Cerebellar cortex (tissue), 1 donor: ENCODE results near the gene LRBA.
A peak's percentile ranks its signal among the peaks of the same experiment; 100 is the strongest.

Experiments
- DNase-seq: peaks from one replicate; pipeline ENCODE4 v3.0.0-alpha.2; 2015; ENCODE audit warnings: low spot score

Gene LRBA

DNA sequence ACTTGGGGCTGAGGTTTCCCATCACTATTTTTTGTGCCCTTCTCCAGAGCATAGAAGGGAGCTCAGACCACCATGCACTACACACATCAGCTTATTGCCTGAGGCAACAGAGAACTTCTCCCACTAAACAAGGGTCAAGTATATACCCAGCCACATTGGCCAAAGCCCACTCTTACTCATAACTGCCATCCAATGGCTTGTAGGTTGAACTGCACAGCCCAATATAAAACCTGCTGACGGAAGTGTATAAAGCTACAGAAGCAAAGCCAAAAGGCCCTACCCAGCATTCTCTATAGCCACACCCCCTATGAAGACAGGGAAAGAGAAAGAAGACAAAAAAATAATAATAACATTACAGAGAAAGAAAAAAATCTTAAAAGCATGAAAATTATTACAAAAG is 139.7 kb downstream of the LRBA start:
- DNase-seq, result no peak

DNA sequence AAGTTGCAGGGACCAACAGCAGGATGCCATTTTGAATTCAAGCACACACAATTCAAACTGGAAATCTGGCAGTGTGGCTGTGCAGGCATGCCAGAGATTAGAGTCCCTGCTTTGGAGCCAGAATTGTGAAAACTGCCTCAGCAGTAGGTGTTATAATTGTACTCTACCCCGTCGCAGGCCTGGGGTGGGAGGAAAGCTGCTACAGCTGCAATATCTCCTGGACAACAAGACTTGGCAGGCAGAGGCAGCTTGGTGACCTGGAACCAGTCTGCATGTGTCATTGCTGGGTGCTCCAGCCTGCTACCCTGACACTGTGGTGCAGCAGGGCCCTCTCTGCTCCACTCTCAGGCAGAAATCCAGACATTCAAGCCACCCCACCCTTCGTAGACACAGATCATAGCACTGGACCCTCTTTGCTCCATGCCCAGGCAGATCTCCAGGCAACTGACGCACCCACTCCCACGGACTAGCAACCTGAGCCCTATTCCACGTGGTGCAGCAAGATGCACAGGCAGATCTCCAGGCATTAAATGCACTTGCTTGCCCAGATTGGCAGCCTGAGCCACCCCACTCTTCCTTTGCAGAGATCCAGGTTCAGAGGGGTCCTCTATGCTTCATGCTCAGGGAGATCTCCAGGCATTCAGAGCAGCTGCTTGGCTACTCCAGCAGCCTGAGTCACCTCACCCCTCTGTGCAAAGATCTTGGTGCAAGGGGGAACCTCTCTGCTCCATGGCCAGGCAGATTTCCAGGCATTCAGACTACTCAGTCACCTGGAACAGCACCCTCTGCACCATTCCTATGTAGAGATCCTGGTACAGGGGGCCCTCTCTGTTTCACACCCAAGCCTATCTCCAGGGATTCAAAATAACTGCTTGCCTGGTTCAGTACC is 140.5 kb downstream of the LRBA start:
- peak; percentile 46 for DNase-seq

DNA sequence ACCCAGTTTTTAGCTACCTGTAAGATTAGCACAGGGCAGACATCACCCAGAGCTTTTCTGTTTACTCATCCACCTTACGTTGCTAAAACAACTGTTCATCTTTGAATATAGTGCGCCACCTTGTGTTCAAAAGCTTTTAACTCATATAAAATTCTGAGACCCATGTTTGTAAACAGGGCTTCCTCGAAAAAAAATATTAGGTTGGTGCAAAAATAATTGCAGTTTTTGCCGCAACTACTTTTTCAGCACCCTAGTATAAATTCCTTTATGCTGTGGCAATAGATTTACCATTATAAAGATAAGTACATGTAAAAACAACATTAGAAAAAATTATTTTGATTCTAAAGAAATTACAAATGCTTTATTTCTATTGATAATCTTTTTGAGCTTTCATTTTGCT is 147.9 kb downstream of the LRBA start:
- peak; percentile 90 for DNase-seq

DNA sequence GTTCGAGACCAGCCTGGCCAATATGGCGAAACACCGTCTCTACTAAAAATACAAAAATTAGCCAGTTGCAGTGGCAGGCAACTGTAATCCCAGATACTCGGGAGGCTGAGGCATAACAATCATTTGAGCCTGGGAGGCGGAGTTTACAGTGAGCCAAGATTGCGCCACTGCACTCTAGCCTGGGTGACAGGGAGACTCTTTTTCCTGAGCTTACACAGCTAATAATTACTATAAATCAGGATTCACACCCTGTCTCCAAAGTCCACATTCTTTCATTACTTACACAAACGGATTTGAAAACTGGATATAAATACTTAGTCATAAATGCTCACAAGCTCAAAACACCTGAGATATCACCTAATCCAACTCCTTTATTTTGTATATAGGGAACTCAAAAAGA is 151.6 kb downstream of the LRBA start:
- no peak for DNase-seq

DNA sequence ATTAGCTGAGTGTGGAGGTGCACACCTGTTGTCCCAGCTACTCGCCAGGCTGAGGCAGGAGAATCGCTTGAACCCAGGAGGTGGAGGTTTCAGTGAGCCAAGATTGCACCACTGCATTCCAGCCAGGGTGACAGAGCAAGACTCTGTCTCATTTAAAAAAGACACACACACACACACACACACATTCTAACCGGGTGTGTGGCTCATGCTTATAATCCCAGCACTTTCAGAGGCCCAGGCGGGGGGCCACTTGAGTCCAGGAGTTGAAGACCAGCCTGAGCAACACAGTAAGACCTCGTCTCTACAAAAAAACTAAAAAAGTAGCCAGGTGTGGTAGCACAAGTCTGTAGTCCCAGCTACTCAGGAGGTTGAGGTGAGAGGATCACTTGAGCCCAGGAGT is 152.3 kb downstream of the LRBA start:
- DNase-seq, result no peak

DNA sequence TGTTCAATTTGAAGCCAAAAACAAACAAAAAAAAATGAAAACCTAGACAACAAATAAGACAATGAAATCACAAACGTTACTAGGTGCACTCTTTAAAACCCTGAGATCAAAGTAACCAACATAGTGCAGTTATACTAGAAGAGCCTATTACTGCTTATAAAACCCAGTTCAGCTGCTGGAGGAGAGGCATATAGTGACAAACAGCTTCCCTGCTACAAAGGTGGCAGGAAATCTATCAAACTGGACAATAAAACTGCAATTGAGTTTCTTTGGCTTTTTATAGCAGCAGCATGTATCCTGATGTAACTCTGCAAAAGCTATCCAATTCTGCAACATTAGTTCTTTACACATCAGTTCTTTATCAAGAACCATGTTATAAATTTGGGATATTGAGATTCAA is 155.6 kb downstream of the LRBA start:
- DNase-seq, result no peak

DNA sequence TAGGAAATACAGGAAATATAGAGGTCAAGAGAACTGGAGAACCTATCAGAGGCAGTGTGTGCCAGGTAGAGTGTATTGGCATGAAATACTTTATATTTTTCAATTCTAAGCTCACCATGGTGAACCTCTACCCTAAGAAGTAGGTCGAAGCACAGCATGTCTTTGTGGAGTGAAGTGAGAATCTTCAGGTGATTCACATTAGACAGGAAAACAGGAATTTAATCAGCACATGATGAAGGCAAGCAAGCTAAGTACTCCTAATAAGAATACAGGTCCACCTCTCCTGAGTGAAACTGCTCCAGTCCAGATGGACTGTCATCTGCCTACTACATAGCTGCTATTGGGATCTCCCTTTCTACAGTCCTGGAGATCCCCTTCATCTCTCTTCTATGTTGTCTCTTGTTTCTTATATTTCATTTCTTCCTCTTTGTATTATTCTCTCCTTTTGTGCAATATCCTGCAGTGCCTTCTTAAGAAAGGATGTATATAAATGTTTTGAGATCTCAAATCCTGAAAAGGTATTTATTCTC is 159.0 kb downstream of the LRBA start:
- DNase-seq, result peak; percentile 64

DNA sequence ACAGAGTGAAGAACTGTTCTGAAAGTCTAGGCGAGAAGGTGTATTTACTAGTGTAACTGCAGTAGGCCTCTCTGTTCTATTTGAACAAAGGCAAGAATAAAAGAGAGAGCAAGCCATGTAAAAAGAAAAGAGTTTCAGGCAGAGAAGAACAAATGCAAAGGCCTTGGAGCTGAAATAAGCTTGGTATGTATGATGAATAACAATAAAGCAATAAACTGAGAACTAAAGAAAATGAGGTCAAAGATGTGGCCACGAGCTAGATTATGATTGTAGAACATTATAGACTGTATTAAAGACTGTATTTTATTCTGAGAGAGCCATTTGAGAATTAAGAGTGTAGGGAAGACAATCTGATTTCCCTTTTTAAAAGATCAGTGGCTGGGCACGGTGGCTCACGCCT is 160.5 kb downstream of the LRBA start:
- DNase-seq, result no peak

DNA sequence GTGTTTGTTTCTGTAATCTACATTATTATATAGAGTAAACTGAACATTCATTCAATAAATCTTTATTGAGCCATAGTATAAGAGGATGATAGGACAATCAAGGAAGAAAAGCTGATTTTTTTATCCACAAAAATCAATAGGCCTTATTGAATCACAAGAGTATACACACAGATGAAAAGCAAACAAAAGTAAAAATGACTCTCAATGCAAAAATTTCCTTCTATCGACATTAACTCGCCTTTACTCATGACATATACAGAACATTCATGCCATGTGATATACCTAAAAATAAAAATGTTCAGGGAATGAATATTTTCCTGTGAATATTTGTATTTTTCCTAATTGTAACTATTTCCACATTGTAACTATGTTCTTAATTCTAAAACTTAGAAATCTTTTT is 161.2 kb downstream of the LRBA start:
- DNase-seq, result no peak

DNA sequence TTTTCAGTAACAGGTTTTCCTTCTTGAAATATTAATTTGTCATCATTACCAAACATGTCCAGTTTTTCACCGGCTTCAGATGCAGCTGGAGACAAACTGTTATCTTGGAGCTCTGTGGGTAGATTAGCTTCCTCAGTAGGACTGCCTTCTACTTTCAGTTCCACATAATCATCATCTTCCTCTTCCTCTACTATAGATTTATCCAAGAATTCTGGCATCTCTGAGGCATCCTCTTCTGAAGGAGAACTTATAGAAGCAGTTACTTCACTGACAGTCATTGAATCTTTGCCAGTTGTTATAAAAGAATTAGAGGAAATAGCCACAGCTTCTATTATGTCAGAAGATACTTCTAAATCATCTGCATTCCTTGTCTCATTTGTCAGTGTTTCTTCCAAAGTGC is 162.9 kb downstream of the LRBA start:
- DNase-seq, result no peak

DNA sequence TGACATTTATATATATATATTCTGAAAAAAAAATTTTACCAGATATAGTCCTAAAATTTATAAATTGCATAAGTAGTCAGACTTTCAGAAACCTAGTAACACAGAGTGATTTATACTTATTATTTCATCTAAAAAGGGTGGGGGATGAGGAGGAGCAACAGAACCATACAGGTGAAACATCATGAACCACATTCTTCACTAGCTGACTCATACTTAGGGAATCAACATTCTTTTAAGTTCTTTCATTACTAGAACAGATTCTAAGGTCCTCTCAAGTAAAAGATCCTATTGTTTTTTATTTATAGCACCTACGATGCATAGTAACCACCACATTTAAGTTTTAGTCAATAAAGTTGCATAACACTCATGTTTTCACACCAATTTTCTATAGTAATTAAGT is 166.1 kb downstream of the LRBA start:
- no peak for DNase-seq

DNA sequence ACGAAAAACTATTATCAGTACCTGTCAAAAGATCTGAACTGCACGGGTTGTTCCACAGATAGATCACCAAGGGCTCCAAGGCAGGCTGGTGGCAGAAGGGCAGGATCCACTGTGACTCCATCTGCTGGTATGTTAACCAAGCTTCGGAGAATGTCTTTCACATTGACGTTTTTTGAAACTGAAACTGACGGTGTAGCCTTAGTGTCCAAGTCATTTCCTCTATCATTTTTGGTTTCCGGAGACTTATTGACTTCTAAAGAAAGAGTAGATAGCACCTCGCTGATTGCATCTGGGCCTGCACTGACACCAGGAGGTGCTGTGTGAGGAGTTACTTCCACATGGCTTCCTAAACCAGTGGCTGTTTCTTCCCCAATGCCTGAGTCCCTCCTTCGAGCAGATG is 186.9 kb downstream of the LRBA start:
- no peak for DNase-seq

DNA sequence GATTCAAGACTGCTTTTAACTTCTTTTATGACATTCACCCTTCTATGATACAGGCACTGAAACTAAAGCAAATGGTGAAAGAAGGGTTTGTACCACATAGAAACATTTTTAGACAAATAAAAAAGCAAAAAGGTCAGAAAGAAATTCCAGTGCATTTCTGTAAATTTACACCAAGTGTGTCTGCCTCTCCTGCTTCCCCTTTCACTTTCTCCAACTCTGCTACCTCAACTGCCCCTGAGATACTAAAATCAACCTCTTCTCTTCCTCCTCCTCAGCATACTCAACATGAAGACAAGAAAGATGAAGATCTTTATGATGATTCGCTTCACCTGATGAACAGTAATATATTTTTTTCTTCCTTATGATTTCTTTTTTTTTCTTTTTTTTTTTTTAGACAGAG is 187.9 kb downstream of the LRBA start:
- no peak for DNase-seq

DNA sequence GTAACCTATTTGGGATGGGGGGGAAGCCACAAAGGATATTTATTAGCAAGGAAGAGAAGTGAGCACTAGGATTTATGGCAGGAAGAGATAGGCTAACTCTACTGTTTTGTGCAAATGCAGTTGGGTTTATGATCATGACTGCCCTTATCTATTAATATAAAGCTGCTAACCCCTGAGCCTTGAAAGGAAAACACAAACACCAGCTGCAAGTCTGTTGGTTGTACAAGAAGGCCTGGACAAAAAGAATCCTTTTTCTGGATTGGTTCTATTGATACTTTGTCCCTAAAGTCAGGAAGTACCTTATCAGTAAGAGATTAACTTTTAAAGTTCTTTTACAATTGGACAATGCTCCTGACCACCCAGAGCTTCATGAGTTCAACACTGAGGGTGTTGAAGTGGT is 188.8 kb downstream of the LRBA start:
- DNase-seq, result no peak

DNA sequence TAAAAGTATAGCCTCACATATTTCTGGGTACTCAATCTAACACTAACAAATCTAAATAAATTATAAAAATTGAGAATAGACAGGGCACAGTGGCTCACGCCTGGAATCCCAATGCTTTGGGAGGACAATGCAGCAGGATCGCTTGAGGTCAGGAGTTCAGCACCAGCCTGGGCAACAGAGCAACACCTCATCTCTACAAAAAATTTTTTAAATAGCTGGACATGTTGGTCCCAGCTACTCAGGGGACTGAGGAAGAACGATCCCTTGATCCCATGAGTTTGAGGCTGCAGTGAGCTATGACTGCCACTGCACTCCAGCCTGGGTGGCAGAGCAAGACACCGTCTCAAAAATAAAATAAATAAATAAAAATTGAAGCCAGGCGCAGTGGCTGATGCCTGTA is 192.7 kb downstream of the LRBA start:
- no peak for DNase-seq

DNA sequence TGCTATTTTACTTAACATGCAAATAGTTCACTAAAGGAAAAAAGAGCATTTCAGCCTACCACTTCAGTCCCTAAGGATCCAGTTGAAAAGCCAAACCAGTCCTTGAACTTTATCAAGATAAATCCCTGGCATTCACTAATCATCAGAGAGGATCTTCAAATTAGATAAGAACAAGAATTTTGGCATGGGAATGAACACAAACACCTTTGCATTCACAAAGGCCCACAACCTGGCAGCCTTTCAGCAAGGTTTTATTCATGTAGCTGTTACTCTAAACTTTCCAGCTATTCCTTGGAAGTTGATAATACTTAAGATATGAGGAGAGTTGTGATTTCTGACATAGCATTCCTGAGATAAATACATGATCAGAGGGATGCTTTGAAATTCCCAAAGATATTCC is 193.4 kb downstream of the LRBA start:
- no peak for DNase-seq

DNA sequence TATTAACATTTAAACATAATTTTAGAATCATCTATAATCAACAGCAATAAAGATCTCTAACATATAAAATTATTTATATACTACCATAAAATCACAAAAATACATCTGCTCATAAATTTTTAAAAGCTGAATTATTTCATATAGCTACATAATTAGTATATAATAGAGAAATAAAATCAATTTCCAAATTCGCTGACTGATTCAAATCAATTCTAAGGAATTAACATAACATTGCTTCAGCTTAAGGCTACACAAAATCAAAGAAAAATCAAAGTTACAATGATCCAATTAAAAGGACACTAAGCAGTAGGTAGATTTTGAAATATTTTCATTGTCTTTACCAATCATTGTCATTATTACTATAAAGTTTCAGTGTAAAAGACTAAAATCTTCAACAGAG is 194.7 kb downstream of the LRBA start:
- no peak for DNase-seq

DNA sequence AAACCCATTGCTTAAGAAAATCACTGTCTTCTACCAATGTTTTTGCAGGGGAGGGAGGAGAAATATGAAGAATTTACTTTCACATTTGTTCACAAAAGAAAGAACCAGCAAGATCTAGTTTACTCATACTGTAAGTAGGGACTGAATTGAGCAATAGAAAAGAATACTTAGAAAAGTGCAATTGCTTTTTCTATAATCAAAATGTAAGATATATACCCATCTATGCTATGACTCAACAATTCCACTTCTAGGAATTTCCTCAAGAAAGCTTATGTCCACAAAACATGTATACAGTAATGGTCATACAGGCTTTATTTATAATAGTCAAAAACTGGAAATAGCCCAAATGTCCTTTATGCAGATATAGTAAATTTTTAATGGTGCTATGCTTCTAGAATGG is 196.4 kb downstream of the LRBA start:
- no peak for DNase-seq

DNA sequence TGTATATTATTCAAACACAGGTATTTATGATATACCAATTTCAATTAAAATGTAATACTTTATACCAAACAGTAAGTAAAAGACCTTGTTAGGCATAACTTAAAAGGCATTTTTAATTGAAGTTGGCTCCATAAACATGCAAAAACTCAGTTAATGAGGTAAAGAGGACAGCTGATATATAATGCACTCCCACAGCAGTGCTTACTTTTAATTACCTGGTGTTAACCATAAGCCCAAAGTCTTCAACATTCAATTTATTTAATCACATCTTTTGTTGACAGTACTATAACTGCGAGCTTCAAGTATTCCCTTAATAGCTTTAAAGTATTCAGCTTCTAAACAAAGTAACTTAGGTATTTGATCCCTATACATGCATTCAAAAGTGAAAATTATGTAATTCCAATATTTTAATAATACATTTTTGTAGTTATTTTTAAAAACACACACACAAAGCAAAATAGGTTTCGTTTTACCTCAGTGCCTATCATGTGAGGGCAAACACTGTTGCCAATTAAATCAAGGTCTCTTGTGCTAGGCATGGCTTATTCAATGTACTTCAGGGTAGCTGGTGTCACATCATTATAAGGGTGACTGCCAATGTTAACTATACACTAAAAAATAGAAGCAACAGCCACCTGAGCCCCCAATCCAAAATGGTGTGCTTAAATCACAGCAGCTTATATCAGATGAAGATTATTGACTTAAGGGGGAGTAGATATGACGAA is 197.1 kb downstream of the LRBA start:
- DNase-seq, result no peak

DNA sequence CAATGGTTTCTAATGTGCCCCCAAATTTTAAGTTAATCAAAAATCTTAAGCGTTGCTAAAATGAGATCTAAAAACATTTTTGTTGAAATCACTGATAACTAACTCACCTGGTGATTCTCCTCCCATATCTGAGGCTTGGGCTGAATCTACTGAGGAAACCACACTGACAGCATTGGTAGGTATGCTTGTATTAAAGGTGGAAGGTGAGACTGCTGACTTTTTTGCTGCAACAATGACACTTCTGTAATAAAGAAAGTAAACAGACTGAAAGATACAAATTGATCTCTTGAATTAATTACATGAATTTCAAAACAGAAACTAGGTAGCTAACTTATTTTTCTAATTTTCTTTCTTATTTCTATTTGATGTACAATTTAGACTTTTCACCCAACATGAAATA is 198.1 kb downstream of the LRBA start:
- no peak for DNase-seq

DNA sequence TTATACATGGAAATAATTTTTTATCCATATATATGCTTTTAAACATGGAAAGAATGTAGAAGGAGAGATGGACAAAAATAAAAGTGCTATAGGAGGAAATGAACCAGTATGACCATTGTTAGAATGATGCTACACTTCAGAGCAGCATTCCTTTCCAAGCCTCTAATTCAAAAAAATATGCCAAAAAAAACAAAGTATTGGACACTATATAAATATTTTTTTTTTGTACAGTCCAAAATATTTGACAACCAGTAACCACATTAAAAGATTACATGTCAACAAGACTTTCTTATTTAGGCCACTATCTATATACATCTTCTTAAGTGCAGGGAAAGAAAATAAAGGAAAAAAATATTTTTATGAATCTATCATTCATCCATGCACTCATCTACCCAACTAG is 198.6 kb downstream of the LRBA start:
- DNase-seq, result no peak

DNA sequence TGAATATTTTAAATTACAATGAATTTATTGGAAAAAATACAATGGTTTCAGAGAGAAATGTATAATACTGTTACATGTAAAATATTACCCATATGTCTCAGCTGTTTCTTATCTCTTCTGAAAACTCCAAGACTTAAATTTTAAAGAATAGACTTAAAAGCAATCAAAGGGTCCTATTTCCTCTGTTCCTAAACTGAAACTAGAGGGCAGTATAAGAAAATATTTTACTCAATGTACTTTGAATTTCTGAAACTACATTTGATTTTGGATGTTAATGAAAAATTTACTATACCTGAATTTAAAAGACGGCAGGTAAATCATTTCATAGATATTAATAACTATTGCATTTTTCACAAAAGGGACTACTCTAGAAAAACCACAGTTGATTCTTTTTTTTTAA is 200.2 kb downstream of the LRBA start:
- DNase-seq, result no peak
